ENCODE data around the gene FAM9B.

DNA sequence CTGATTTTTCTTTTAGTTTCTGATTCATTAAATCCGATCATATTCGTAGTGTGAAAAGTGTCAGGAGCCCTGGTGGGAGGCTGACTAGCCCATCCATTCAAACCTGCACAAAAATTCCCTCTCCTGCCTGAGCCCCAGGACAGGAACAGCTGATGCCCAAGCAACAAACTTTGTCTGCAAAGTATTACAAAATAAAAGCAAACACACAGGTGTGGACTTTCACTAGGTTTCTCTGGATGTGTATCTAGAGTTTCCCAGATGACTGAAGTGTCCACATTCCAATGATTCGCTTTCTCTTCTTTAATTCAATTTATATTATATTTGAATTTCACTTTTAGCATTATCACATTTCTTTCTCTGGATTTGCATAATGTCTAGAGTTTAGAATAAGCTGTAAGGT is 18.2 kb upstream of the FAM9B start:
- TF ChIP-seq EZH2 (IDR thresholded peaks at IDR 0.05; ENCODE audit: borderline replicate concordance, low read depth, low read length, poor library complexity, severe bottlenecking): no peak
- TF ChIP-seq, protein P1, sequence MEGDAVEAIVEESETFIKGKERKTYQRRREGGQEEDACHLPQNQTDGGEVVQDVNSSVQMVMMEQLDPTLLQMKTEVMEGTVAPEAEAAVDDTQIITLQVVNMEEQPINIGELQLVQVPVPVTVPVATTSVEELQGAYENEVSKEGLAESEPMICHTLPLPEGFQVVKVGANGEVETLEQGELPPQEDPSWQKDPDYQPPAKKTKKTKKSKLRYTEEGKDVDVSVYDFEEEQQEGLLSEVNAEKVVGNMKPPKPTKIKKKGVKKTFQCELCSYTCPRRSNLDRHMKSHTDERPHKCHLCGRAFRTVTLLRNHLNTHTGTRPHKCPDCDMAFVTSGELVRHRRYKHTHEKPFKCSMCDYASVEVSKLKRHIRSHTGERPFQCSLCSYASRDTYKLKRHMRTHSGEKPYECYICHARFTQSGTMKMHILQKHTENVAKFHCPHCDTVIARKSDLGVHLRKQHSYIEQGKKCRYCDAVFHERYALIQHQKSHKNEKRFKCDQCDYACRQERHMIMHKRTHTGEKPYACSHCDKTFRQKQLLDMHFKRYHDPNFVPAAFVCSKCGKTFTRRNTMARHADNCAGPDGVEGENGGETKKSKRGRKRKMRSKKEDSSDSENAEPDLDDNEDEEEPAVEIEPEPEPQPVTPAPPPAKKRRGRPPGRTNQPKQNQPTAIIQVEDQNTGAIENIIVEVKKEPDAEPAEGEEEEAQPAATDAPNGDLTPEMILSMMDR (conservative IDR thresholded peaks at IDR 0.05; ENCODE audit: low read depth, low read length): no peak

All from A673 (cell line).